Gastrocnemius medialis (tissue), 4 donors: Measurements from ENCODE around the gene RCOR2. TPM values are rescaled to one million over a fixed set of nuclear protein-coding genes. Genes with fewer than 3 reads are reported as not detected.

Source experiments
- ATAC-seq, 2 donors: fragments of 150-250 bp; one replicate each; pipeline ENCODE4 v1.9.1; 2016
- DNase-seq, 2 donors: peaks; one replicate each; pipeline ENCODE4 v3.0.0-alpha.2; 2019
- H3K27ac ChIP-seq, 4 donors: fragments of 200-600 bp; sonication (generic); 1 replicate in 1 of 4; 2 replicates in 3 of 4; pipeline ENCODE4 v1.5.1; 2016 to 2018; ENCODE audit warnings: mild to moderate bottlenecking in 2 of 4, moderate library complexity in 1 of 4
- H3K27me3 ChIP-seq, 3 donors: fragments of 200-600 bp; sonication (generic) in 2 of 3; 1 replicate in 1 of 3; 2 replicates in 2 of 3; pipeline versions ENCODE4 v1.5.1 to v1.6.0; 2016 to 2019; ENCODE audit warnings: mild to moderate bottlenecking in 1 of 3, moderate library complexity in 1 of 3
- H3K36me3 ChIP-seq, 2 donors: fragments of 200-600 bp; sonication (generic) in 1 of 2; one replicate each; pipeline ENCODE4 v1.5.1; 2017 to 2018
- H3K4me1 ChIP-seq, 2 donors: fragments of 200-600 bp; sonication (generic) in 1 of 2; one replicate each; pipeline ENCODE4 v1.5.1; 2016 to 2017; ENCODE audit warnings: mild to moderate bottlenecking in 2 of 2
- H3K4me3 ChIP-seq, 4 donors: fragments of 200-600 bp; sonication (generic) in 3 of 4; 1 replicate in 1 of 4; 2 replicates in 3 of 4; pipeline ENCODE4 v1.5.1; 2016 to 2019; ENCODE audit warnings: mild to moderate bottlenecking in 2 of 4
- H3K9me3 ChIP-seq, 3 donors: fragments of 200-600 bp; sonication (generic) in 2 of 3; 1 replicate in 1 of 3; 2 replicates in 2 of 3; pipeline ENCODE4 v1.5.1; 2016 to 2019
- CTCF ChIP-seq, 5 experiments: fragments of 450-650 bp in 3 of 5; fragments of 200-600 bp in 2 of 5; sonication (generic) in 2 of 5; IDR thresholded peaks in 4 of 5; conservative IDR thresholded peaks in 1 of 5; 1 replicate in 4 of 5; 2 replicates in 1 of 5; pipeline ENCODE4 v1.5.1; 2016 to 2019; ENCODE audit warnings: antibody characterized with exemption in 5 of 5, mild to moderate bottlenecking in 3 of 5, moderate library complexity in 3 of 5
- POLR2A ChIP-seq, 2 donors: fragments of 450-650 bp; IDR thresholded peaks; one replicate each; pipeline ENCODE4 v1.6.1; 2017; ENCODE audit warnings: antibody characterized with exemption in 2 of 2, mild to moderate bottlenecking in 2 of 2, moderate library complexity in 2 of 2
- in situ Hi-C, 4 donors: fragments of 200-750 bp; cut with MboI; loops; one replicate each; pipeline versions ENCODE4 v1.15.0 to v1.8.0; 2017; ENCODE audit warnings: low sequenced_read_pairs in 4 of 4
- intact Hi-C: fragments of 100-400 bp; cut with DNase I; formaldehyde crosslinking; loops from one replicate; pipeline ENCODE4 v1.15.1; 2023; ENCODE audit warnings: low total_unique reads
- total RNA-seq, 4 donors: library from RNA; depleted of rRNA; stranded (reverse); fragments of >200 nt; gene quantifications; one replicate each; pipeline versions ENCODE4 v1.1.0 to v1.2.3, GENCODE V29; 2016

RCOR2 gene
- total RNA-seq, 4 donors from 2014 or later, result 0.25 to 1.5 (median 0.45) TPM

- Histone ChIP-seq H3K36me3 (peaks cover 0 to 5% of the 10 kb centered on the region in 2 donors), H3K4me3 (peak overlapping the region in 3 of 4 donors; percentile 10 to 46 (median 14)), H3K4me1 (peaks cover 53 to 56% of the 10 kb centered on the region in 2 donors), H3K27ac (peak overlapping the region; percentile 71 to 86 (median 79)), H3K9me3 (no peaks in the 10 kb centered on the region), H3K27me3 (no peaks in the 10 kb centered on the region)
- in situ Hi-C loops, result no loop called here
- TF ChIP-seq POLR2A (IDR thresholded peaks at IDR 0.05) (peak in 1 of 2 donors; percentile 24), CTCF (IDR thresholded peaks at IDR 0.05 in 4 of 5, conservative IDR thresholded peaks at IDR 0.05 in 1 of 5) (peak; percentile 42 to 56 (median 53))
- DNase-seq, result peak; percentile 87 to 92
- intact Hi-C loops, result loop anchor here (1.0 to 10.0 kb wide), 4 partner anchors 34 to 107 kb away; partner anchors contain the start of genes RCOR2 and ZFTA
- ATAC-seq, result peak; percentile 98
These were observed 44.8 kb downstream of the RCOR2 start for GRCh38 chr11:63871962-63872799.

- TF ChIP-seq CTCF (IDR thresholded peaks at IDR 0.05 in 4 of 5, conservative IDR thresholded peaks at IDR 0.05 in 1 of 5) (no peak), POLR2A (IDR thresholded peaks at IDR 0.05) (no peak)
- DNase-seq (no peak), ATAC-seq (no peak)
- H3K4me1 ChIP-seq, result peaks cover 58 to 59% of the 10 kb centered on the region in 2 donors
- no peaks in the 10 kb centered on the region for H3K9me3 ChIP-seq
- in situ Hi-C loops, result no loop called here
- no peaks in the 10 kb centered on the region for H3K27me3 ChIP-seq
- intact Hi-C loops, result loop anchor here (5.0 to 10.0 kb wide), 2 partner anchors 47 to 106 kb away; partner anchors contain the start of genes RCOR2 and ZFTA
- no peak overlapping the region for H3K4me3 ChIP-seq
- peaks cover 0 to 1% of the 10 kb centered on the region in 2 donors for H3K36me3 ChIP-seq
- H3K27ac ChIP-seq, result peak overlapping the region; percentile 2 to 58 (median 34)
These were observed 46.4 kb downstream of the RCOR2 start for GRCh38 chr11:63870351-63871140.

GRCh38 chr11:63869683-63870082, 47.3 kb downstream of the RCOR2 start:
- H3K36me3 ChIP-seq, result no peaks in the 10 kb centered on the region
- peak overlapping the region in 1 of 4 donors; percentile 58 for H3K27ac ChIP-seq
- no peaks in the 10 kb centered on the region for H3K9me3 ChIP-seq
- peaks cover 58 to 59% of the 10 kb centered on the region in 2 donors for H3K4me1 ChIP-seq
- ATAC-seq (no peak), DNase-seq (no peak)
- in situ Hi-C loops (no loop called here), intact Hi-C loops (loop anchor here (5.0 to 10.0 kb wide), 2 partner anchors 48 to 105 kb away; partner anchors contain the start of genes RCOR2 and ZFTA)
- H3K27me3 ChIP-seq, result no peaks in the 10 kb centered on the region
- H3K4me3 ChIP-seq, result no peak overlapping the region
- TF ChIP-seq CTCF (IDR thresholded peaks at IDR 0.05 in 4 of 5, conservative IDR thresholded peaks at IDR 0.05 in 1 of 5), result no peak

GRCh38 chr11:63869171-63869591, 47.8 kb downstream of the RCOR2 start:
- Histone ChIP-seq H3K27me3 (no peaks in the 10 kb centered on the region), H3K27ac (peak overlapping the region in 1 of 4 donors; percentile 64), H3K4me1 (peaks cover 53 to 59% of the 10 kb centered on the region in 2 donors), H3K36me3 (no peaks in the 10 kb centered on the region), H3K9me3 (no peaks in the 10 kb centered on the region), H3K4me3 (no peak overlapping the region)
- intact Hi-C loops (no loop called here), in situ Hi-C loops (no loop called here)
- ATAC-seq, result no peak
- TF ChIP-seq POLR2A (IDR thresholded peaks at IDR 0.05), result no peak
- no peak for TF ChIP-seq CTCF (IDR thresholded peaks at IDR 0.05 in 4 of 5, conservative IDR thresholded peaks at IDR 0.05 in 1 of 5)
- DNase-seq, result no peak
